Measurements from ENCODE around the gene RPUSD3. TPM values are rescaled to one million over a fixed set of nuclear protein-coding genes. Genes with fewer than 3 reads are reported as not detected.

RPUSD3 gene, protein sequence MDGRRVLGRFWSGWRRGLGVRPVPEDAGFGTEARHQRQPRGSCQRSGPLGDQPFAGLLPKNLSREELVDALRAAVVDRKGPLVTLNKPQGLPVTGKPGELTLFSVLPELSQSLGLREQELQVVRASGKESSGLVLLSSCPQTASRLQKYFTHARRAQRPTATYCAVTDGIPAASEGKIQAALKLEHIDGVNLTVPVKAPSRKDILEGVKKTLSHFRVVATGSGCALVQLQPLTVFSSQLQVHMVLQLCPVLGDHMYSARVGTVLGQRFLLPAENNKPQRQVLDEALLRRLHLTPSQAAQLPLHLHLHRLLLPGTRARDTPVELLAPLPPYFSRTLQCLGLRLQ
- total RNA-seq = 10 to 100 TPM; 65.9 to 66.9 TPM

DNA sequence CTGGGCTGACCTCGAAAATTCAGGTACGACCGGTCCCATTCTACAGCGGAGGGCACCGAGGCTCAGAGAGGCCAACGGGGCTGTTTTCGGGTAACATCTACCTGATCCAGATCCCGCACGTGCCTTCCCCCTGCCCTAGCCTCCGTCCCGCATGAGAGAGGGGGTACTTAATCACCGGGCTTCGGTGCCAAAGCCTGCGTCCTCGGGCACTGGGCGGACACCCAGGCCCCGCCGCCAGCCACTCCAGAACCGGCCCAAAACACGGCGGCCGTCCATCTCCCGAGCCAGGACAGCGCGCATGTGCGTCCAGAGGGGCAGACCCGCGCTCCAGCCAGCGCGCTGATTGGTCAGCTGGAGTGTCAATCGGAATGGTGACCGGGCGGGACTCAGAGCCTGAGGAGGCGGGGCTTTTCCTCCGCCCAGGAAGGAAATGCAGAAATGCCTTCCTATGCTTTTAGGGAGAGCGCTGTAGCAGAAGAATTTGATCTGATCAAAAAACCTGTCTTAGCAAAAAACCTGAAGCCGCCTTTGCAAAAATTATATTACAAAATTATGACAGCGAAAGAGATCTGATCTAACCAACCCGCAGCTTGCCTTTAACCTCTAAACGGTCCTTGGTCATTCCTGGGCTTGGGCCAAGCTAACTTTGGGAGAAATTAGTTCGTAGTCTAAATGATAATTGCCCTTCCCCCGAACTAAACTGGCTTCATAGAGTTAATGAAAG is at the start of gene RPUSD3:
Gene RPUSD3 (minus strand): TSS at position 294 of the 724 bp plus-strand sequence. CDS start 18 bp downstream, at position 276.
- Mint-ChIP-seq H3K27ac (peak within 1 kb of the TSS; percentile 96), H3K4me3 (peak within 1 kb of the TSS; percentile 100)

GRCh38 chr3:9891072-9891622 is 47.3 kb upstream of the RPUSD3 start:
- H3K9me3 Mint-ChIP-seq = no peaks in the 10 kb centered on the region
- H3K36me3 Mint-ChIP-seq (ENCODE audit: low read depth) = peaks cover 50% of the 10 kb centered on the region
- H3K27me3 Mint-ChIP-seq = no peaks in the 10 kb centered on the region

More for the DNA sequence above, at the start of gene RPUSD3:
- Mint-ChIP-seq H3K4me1 (peaks cover 10% of the 10 kb centered on the region), H3K9me3 (no peaks in the 10 kb centered on the region), H3K27me3 (no peaks in the 10 kb centered on the region), H3K36me3 (ENCODE audit: low read depth) (peaks cover 51% of the 10 kb centered on the region)
- ATAC-seq (replicated peaks) = peak; percentile 96

GRCh38 chr3:9890249-9891071 is 46.7 kb upstream of the RPUSD3 start, which contains the start of gene JAGN1:
Gene JAGN1, plus strand, starts transcription at chr3:9890610. Its CDS starts 113 bp downstream, at chr3:9890723.
- peaks cover 26% of the 10 kb centered on the region for H3K4me1 Mint-ChIP-seq
- peak within 1 kb of the TSS; percentile 89 for H3K4me3 Mint-ChIP-seq
- no peaks in the 10 kb centered on the region for H3K27me3 Mint-ChIP-seq
- H3K27ac Mint-ChIP-seq = peak within 1 kb of the TSS; percentile 97
- H3K36me3 Mint-ChIP-seq (ENCODE audit: low read depth) = peaks cover 50% of the 10 kb centered on the region
- ATAC-seq (replicated peaks) = peak; percentile 81
- no peaks in the 10 kb centered on the region for H3K9me3 Mint-ChIP-seq

More at GRCh38 chr3:9891072-9891622, 47.3 kb upstream of the RPUSD3 start:
- peaks cover 26% of the 10 kb centered on the region for H3K4me1 Mint-ChIP-seq
- peak overlapping the region; percentile 97 for H3K27ac Mint-ChIP-seq
- H3K4me3 Mint-ChIP-seq = peak overlapping the region; percentile 89
- peak; percentile 0 for ATAC-seq (replicated peaks)

- no peaks in the 10 kb centered on the region for H3K9me3 Mint-ChIP-seq
- H3K27me3 Mint-ChIP-seq = no peaks in the 10 kb centered on the region
- no peak for ATAC-seq (replicated peaks)
- H3K4me1 Mint-ChIP-seq = peaks cover 19% of the 10 kb centered on the region
- H3K27ac Mint-ChIP-seq = peak overlapping the region; percentile 97
- H3K36me3 Mint-ChIP-seq (ENCODE audit: low read depth) = peaks cover 41% of the 10 kb centered on the region
- H3K4me3 Mint-ChIP-seq = peak overlapping the region; percentile 89
Observed at GRCh38 chr3:9889405-9889804, 45.6 kb upstream of the RPUSD3 start.

DNA sequence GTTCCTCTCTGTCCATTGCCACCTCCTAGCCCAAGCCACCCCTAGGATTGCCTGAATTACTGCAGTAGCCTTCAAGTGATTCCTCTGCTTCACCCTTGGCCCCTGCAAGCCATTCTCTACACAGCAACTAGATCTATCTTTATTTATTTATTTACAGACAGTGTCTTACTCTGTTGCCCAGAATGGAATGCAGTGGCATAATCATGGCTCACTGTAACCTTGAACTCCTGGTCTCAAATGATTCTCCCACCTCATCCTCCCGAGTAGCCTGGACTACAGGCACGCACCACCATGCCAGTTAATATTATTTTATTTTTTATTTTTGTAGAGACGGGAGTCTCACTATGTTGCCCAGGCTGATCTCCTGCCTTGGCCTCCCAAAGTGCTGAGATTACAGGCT is 44.7 kb upstream of the RPUSD3 start:
- no peak for ATAC-seq (replicated peaks)
- no peak overlapping the region for H3K27ac Mint-ChIP-seq
- H3K36me3 Mint-ChIP-seq (ENCODE audit: low read depth) = peaks cover 32% of the 10 kb centered on the region
- H3K4me1 Mint-ChIP-seq = peaks cover 12% of the 10 kb centered on the region
- no peaks in the 10 kb centered on the region for H3K9me3 Mint-ChIP-seq
- H3K4me3 Mint-ChIP-seq = no peak overlapping the region
- H3K27me3 Mint-ChIP-seq = no peaks in the 10 kb centered on the region

DNA sequence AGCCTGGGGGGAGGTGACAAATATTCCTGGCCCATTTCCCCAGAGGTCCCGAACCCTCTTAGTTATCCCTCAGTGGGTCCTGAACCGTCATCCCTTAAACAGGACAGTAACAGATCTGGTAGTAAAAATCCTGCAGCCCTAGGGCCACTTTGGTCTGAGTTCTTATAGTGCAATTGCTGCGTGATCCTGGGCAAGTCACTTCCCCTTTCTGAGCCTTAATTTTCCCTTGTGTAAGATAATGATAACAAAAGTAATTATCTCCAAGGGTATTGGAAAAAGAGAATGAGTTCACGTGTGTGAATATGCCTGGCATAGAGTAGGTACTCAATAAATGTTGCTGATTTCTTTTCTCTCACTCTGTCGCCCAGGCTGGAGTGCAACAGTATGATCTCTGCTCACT is 43.7 kb upstream of the RPUSD3 start:
- Mint-ChIP-seq H3K36me3 (ENCODE audit: low read depth) (peaks cover 22% of the 10 kb centered on the region), H3K27me3 (no peaks in the 10 kb centered on the region), H3K4me1 (peaks cover 4% of the 10 kb centered on the region), H3K9me3 (no peaks in the 10 kb centered on the region), H3K27ac (no peak overlapping the region), H3K4me3 (no peak overlapping the region)
- ATAC-seq (replicated peaks) = no peak

DNA sequence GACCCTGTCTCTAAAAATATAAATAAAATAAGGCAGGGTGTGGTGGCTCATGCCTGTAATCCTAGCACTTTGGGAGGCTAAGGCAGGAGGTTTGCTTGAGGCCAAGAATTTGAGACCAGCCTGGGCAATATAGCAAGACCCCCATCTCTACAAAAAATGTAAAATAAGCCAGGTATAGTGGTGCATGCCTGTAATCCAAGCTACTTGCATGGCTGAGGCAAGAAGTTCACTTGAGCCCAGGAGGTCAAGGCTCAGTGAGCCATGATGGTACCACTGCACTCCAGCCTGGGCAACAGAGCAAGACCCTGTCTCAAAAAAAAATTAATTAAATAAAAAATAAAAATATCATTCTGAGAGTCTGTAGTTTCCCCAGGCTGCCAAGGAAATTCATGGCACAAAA is 42.5 kb upstream of the RPUSD3 start:
- H3K36me3 Mint-ChIP-seq (ENCODE audit: low read depth) = peaks cover 11% of the 10 kb centered on the region
- no peaks in the 10 kb centered on the region for H3K9me3 Mint-ChIP-seq
- H3K4me1 Mint-ChIP-seq = no peaks in the 10 kb centered on the region
- no peak overlapping the region for H3K27ac Mint-ChIP-seq
- no peak for ATAC-seq (replicated peaks)
- no peaks in the 10 kb centered on the region for H3K27me3 Mint-ChIP-seq
- H3K4me3 Mint-ChIP-seq = no peak overlapping the region

GRCh38 chr3:9884555-9885165 is 40.9 kb upstream of the RPUSD3 start:
- no peak for ATAC-seq (replicated peaks)
- H3K4me3 Mint-ChIP-seq = no peak overlapping the region
- H3K27me3 Mint-ChIP-seq = no peaks in the 10 kb centered on the region
- H3K36me3 Mint-ChIP-seq (ENCODE audit: low read depth) = no peaks in the 10 kb centered on the region
- no peak overlapping the region for H3K27ac Mint-ChIP-seq
- H3K4me1 Mint-ChIP-seq = no peaks in the 10 kb centered on the region
- no peaks in the 10 kb centered on the region for H3K9me3 Mint-ChIP-seq

DNA sequence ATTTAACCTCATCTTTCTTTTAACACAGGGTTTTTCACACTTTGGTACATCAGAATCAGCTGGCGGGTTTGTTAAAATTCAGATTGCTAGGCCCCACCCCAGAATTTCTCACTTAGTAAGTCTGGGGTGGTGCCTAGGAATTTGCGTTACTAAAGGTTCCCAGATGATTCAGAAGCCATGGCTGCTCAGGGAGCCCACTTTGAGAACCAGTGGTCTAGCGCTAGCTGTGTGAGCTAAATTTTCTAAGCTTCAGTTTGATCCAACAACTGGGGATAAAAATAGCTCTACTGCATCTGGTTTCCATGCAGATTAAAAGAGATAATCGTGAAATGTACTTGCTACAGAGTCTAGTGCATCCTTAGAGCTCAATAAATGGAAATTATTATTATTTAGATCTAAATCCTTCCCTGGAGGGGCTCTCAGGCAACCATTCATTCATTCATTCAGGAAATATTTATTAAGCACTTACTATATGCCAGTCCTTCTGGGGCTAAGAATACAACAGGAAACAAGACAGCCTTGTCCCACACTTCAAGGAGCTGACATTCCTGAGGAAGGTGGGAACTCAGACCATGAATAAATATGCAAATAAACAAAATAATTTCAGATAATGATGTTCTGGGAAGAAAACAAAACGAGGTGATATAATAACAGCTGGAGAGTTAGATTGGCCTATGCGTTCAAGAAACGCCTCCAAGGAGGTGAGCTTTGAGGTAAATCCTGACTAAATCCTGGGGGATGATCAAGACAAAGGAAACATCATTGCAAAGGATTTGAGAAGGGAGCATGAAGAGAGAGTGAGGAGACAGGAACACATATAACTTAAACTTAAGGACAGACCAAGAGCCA is 40.1 kb upstream of the RPUSD3 start:
- no peaks in the 10 kb centered on the region for H3K9me3 Mint-ChIP-seq
- ATAC-seq (replicated peaks) = no peak
- H3K36me3 Mint-ChIP-seq (ENCODE audit: low read depth) = no peaks in the 10 kb centered on the region
- H3K27ac Mint-ChIP-seq = no peak overlapping the region
- H3K4me1 Mint-ChIP-seq = no peaks in the 10 kb centered on the region
- H3K4me3 Mint-ChIP-seq = no peak overlapping the region
- no peaks in the 10 kb centered on the region for H3K27me3 Mint-ChIP-seq

- no peaks in the 10 kb centered on the region for H3K4me1 Mint-ChIP-seq
- H3K36me3 Mint-ChIP-seq (ENCODE audit: low read depth) = no peaks in the 10 kb centered on the region
- no peaks in the 10 kb centered on the region for H3K9me3 Mint-ChIP-seq
- H3K27me3 Mint-ChIP-seq = no peaks in the 10 kb centered on the region
- ATAC-seq (replicated peaks) = no peak
- H3K27ac Mint-ChIP-seq = no peak overlapping the region
- H3K4me3 Mint-ChIP-seq = no peak overlapping the region
Observed at GRCh38 chr3:9881441-9881840, 37.6 kb upstream of the RPUSD3 start.

DNA sequence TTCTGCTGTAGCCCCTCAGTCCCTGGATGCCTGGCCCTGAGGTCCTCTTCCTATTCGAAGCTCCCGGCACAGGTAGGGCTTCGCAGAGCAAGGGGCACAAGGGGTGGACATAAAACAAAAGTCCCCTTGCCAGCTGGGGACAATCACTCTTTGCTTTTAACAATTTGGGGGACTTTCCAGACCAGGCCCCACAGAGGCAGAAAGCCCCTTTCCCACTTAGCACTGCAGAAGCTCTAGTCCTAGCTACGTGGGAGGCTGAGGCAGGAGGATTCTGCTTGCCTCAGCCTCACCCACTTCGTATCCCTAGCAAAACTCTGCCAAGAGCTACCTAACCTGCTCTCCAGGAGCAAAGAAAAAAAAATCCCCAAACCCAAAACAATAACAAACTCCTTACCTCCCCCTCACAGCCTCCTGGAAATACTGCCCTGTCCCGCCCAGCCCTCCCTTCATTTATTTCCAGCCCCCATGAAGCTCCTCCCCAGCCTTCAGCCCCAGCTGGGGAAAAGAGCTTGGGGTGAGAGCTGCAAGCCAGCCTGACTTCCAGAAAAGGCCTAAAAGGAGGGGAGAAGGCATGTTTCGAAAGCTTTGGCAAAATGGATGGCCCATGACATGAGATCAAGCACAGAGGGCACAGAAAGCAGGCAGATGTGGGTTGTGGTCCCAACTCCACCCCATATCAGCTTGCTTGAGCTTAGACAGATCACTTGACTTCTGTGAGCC is 36.2 kb upstream of the RPUSD3 start, which contains the start of gene CIDEC:
Gene CIDEC (minus strand): TSS at position 424 of the 720 bp plus-strand sequence. CDS start 1,767 bp downstream, outside the sequence.
- Mint-ChIP-seq H3K4me1 (no peaks in the 10 kb centered on the region), H3K27me3 (no peaks in the 10 kb centered on the region), H3K27ac (no peak within 1 kb of the TSS), H3K4me3 (no peak within 1 kb of the TSS), H3K36me3 (ENCODE audit: low read depth) (no peaks in the 10 kb centered on the region), H3K9me3 (no peaks in the 10 kb centered on the region)
- no peak for ATAC-seq (replicated peaks)

- no peaks in the 10 kb centered on the region for H3K36me3 Mint-ChIP-seq (ENCODE audit: low read depth)
- no peaks in the 10 kb centered on the region for H3K9me3 Mint-ChIP-seq
- ATAC-seq (replicated peaks) = no peak
- no peak overlapping the region for H3K27ac Mint-ChIP-seq
- no peaks in the 10 kb centered on the region for H3K27me3 Mint-ChIP-seq
- H3K4me1 Mint-ChIP-seq = no peaks in the 10 kb centered on the region
- H3K4me3 Mint-ChIP-seq = no peak overlapping the region
Observed at GRCh38 chr3:9878700-9879099, 34.9 kb upstream of the RPUSD3 start.

Measured in activated T-helper 17 cell treated with anti-CD3 and anti-CD28 coated beads, Interleukin-2, amount 50 U/mL, for 72 hours (primary cell).